ENCODE measurements around the gene SH3YL1.

GRCh38 chr2:287471-287885 lies 23.6 kb upstream of the SH3YL1 start:
- no peak for TF ChIP-seq RFX5 (IDR thresholded peaks at IDR 0.05; ENCODE audit: low read depth, low read length)
- TF ChIP-seq CTCF (conservative IDR thresholded peaks at IDR 0.05; ENCODE audit: low read depth, low read length), result no peak

Measured in IMR-90 (cell line).